ENCODE data around the gene ZSWIM5.

DNA sequence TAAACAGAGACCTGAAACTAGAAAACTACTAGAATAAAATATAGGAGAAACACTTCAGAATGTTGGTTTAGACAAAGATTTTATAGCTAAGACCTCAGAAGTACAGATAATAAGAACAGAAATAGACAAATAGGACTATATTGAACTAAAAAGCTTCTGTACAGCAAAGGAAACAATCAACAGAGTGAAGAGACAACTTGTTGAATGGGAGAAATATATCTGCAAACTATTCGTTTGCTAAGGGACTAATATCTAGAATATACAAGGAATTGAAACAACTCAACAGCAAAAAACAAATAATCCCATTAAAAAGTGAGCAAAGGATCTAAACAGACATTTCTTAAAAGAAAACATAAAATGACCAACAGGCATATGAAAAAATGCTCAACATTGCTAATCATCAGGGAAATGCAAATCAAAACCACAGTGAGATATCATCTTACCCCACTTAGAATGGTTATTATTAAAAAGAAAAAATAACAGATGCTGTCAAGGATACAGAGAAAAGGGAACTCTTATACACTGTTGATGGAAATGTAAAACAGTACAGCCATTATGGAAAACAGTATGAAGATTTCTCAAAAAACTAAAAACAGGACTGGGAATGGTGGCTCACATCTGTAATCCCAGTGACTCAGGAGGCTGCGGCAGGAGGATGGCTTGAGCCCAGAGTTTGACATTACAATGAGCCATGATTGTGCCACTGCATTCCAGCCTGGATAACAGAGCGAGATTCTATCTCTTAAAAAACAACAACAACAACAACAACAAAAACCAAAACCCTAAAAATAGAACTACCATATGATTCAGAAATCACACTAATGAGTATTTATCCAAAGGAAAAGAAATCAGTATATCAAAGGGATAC, 37.3 kb upstream of the ZSWIM5 start:
- TF ChIP-seq POLR2A (IDR thresholded peaks at IDR 0.05) = no peak
- TF ChIP-seq, protein P1, sequence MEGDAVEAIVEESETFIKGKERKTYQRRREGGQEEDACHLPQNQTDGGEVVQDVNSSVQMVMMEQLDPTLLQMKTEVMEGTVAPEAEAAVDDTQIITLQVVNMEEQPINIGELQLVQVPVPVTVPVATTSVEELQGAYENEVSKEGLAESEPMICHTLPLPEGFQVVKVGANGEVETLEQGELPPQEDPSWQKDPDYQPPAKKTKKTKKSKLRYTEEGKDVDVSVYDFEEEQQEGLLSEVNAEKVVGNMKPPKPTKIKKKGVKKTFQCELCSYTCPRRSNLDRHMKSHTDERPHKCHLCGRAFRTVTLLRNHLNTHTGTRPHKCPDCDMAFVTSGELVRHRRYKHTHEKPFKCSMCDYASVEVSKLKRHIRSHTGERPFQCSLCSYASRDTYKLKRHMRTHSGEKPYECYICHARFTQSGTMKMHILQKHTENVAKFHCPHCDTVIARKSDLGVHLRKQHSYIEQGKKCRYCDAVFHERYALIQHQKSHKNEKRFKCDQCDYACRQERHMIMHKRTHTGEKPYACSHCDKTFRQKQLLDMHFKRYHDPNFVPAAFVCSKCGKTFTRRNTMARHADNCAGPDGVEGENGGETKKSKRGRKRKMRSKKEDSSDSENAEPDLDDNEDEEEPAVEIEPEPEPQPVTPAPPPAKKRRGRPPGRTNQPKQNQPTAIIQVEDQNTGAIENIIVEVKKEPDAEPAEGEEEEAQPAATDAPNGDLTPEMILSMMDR (IDR thresholded peaks at IDR 0.05) = no peak

All from upper lobe of left lung (tissue), 4 donors.